Inferior parietal cortex (tissue), 1 donor: ENCODE results near the gene SLC34A2.
"Not testable (repeated sequence)": the region's sequence is repeated elsewhere in the genome, so short reads cannot be mapped to it uniquely, and the experiment has no call there.

ENCODE experiments used
- DNase-seq: peaks from one replicate; pipeline ENCODE4 v3.0.0-alpha.2; 2016; ENCODE audit errors: extremely low spot score

The SLC34A2 gene

GRCh38 chr4:25654971-25655963 is at the start of gene SLC34A2:
Gene SLC34A2, plus strand, starts transcription at chr4:25655851. Its CDS starts 6,650 bp downstream, at chr4:25662501.
- DNase-seq = no peak

- DNase-seq = no peak
Observed at GRCh38 chr4:25608644-25609043, 47.0 kb upstream of the SLC34A2 start.

- DNase-seq = no peak
Observed at GRCh38 chr4:25609976-25610375, 45.7 kb upstream of the SLC34A2 start.

GRCh38 chr4:25613613-25614012 is 42.0 kb upstream of the SLC34A2 start:
- not testable (repeated sequence) for DNase-seq

- DNase-seq = no peak
Observed at GRCh38 chr4:25614807-25615206, 40.8 kb upstream of the SLC34A2 start.

- DNase-seq = no peak
Observed at GRCh38 chr4:25621027-25621930, 34.4 kb upstream of the SLC34A2 start.

- no peak for DNase-seq
Observed at GRCh38 chr4:25624616-25625015, 31.0 kb upstream of the SLC34A2 start.

GRCh38 chr4:25628451-25628850 is 27.2 kb upstream of the SLC34A2 start:
- no peak for DNase-seq

GRCh38 chr4:25632135-25632534 is 23.5 kb upstream of the SLC34A2 start:
- no peak for DNase-seq

GRCh38 chr4:25633541-25633940 is 22.1 kb upstream of the SLC34A2 start:
- DNase-seq = no peak

- no peak for DNase-seq
Observed at GRCh38 chr4:25635501-25635900, 20.1 kb upstream of the SLC34A2 start.

- DNase-seq = no peak
Observed at GRCh38 chr4:25637581-25638220, 17.9 kb upstream of the SLC34A2 start.

GRCh38 chr4:25638221-25638601 is 17.4 kb upstream of the SLC34A2 start:
- no peak for DNase-seq

GRCh38 chr4:25638806-25639205 is 16.8 kb upstream of the SLC34A2 start:
- DNase-seq = no peak

GRCh38 chr4:25650311-25650710 is 5.3 kb upstream of the SLC34A2 start:
- no peak for DNase-seq

- no peak for DNase-seq
Observed at GRCh38 chr4:25651682-25652081, 4.0 kb upstream of the SLC34A2 start.

- DNase-seq = no peak
Observed at GRCh38 chr4:25654031-25654970, 1.4 kb upstream of the SLC34A2 start.

GRCh38 chr4:25656031-25656430 is 380 bp downstream of the SLC34A2 start:
- no peak for DNase-seq

- DNase-seq = no peak
Observed at GRCh38 chr4:25658357-25658771, 2.7 kb downstream of the SLC34A2 start.

GRCh38 chr4:25658777-25659176 is 3.1 kb downstream of the SLC34A2 start:
- no peak for DNase-seq

- not testable (repeated sequence) for DNase-seq
Observed at GRCh38 chr4:25661441-25661840, 5.8 kb downstream of the SLC34A2 start.
